ENCODE data around the gene ILF2.

The ILF2 gene

GRCh38 chr1:153631047-153632022 is 39.5 kb downstream of the ILF2 start:
- H3K4me3 ChIP-seq, result no peak overlapping the region
- peak overlapping the region in 1 of 2 donors; percentile 25 for H3K27ac ChIP-seq

GRCh38 chr1:153630384-153630783 is 40.4 kb downstream of the ILF2 start:
- H3K27ac ChIP-seq, result peak overlapping the region; percentile 66 to 96
- TF ChIP-seq, protein P1, sequence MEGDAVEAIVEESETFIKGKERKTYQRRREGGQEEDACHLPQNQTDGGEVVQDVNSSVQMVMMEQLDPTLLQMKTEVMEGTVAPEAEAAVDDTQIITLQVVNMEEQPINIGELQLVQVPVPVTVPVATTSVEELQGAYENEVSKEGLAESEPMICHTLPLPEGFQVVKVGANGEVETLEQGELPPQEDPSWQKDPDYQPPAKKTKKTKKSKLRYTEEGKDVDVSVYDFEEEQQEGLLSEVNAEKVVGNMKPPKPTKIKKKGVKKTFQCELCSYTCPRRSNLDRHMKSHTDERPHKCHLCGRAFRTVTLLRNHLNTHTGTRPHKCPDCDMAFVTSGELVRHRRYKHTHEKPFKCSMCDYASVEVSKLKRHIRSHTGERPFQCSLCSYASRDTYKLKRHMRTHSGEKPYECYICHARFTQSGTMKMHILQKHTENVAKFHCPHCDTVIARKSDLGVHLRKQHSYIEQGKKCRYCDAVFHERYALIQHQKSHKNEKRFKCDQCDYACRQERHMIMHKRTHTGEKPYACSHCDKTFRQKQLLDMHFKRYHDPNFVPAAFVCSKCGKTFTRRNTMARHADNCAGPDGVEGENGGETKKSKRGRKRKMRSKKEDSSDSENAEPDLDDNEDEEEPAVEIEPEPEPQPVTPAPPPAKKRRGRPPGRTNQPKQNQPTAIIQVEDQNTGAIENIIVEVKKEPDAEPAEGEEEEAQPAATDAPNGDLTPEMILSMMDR (IDR thresholded peaks at IDR 0.05), result no peak
- DNase-seq (ENCODE audit: low spot score), result no peak
- no peak overlapping the region for H3K4me3 ChIP-seq

More at GRCh38 chr1:153631047-153632022, 39.5 kb downstream of the ILF2 start:
- DNase-seq (ENCODE audit: low spot score), result no peak
- TF ChIP-seq, protein P1 (IDR thresholded peaks at IDR 0.05), result no peak

- no peak overlapping the region for H3K4me3 ChIP-seq
- no peak for DNase-seq (ENCODE audit: low spot score)
- TF ChIP-seq, protein P1 (IDR thresholded peaks at IDR 0.05), result no peak
- H3K27ac ChIP-seq, result peak overlapping the region; percentile 66 to 96
These were observed 40.8 kb downstream of the ILF2 start for GRCh38 chr1:153629971-153630370.

GRCh38 chr1:153629343-153629665 is 41.5 kb downstream of the ILF2 start:
- Histone ChIP-seq H3K27ac (peak overlapping the region; percentile 66 to 96), H3K4me3 (no peak overlapping the region)
- DNase-seq (ENCODE audit: low spot score), result no peak
- TF ChIP-seq, protein P1 (IDR thresholded peaks at IDR 0.05), result no peak

DNA sequence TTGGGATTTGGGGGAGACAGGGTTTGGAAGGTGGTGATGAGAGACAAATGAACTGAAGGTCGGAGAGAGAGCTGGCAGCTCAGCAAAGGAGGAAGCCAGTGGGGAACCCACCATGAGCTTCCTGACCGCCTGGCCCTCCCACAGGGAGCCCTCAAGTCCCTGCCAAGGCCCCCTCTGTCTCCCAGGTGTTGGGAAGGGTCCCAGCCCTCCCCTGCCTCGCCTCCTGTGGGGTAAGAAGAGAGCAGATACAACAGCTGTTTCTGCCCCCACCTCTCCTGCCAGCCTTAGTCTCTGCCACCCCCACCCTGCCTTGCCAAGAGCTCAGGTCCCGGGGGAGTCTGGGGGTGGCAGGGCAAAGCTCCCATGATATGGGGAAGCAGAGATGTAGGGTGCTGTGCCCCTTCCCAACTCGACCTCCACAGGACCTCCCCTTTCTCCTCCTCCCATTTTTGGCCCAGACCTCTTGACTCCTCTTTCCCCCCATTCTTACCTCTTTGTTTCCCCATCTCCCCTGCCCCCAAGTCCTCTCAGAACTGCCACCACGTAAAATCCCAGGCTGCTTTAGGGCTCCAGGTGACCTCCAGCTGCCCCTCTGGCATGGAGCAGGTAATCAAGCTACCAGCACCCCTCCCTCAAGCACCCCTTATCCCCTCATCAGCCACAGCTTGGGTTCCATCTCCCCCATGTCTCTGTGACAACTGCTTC is 42.0 kb downstream of the ILF2 start:
- DNase-seq (ENCODE audit: low spot score), result no peak
- Histone ChIP-seq H3K4me3 (no peak overlapping the region), H3K27ac (peak overlapping the region; percentile 66 to 96)
- TF ChIP-seq, protein P1 (IDR thresholded peaks at IDR 0.05), result no peak

GRCh38 chr1:153627715-153628626 is 42.8 kb downstream of the ILF2 start, which contains the start of gene S100A1:
Gene S100A1 (plus strand): TSS chr1:153628434. CDS start chr1:153630522, 2,088 bp downstream.
- TF ChIP-seq, protein P1 (IDR thresholded peaks at IDR 0.05), result no peak
- H3K27ac ChIP-seq, result peak within 1 kb of the TSS; percentile 88 to 96
- DNase-seq (ENCODE audit: low spot score), result no peak

More at GRCh38 chr1:153627715-153628626, 42.8 kb downstream of the ILF2 start, which contains the start of gene S100A1:
- peak within 1 kb of the TSS; percentile 81 for H3K4me3 ChIP-seq
